Dermis blood vessel endothelial cell (primary cell): ENCODE data around the gene NUMBL. TPM values are rescaled to one million over a fixed set of nuclear protein-coding genes. Genes with fewer than 3 reads are reported as not detected.
A peak's percentile ranks its signal among the peaks of the same experiment; 100 is the strongest.

Source experiments
- DNase-seq: peaks from one replicate; pipeline ENCODE4 v3.0.0; 2010
- total RNA-seq: library from RNA; depleted of rRNA; stranded (reverse); fragments of >200 nt; gene quantifications from 2 replicates; pipeline ENCODE4 v1.2.3, GENCODE V29; 2014

NUMBL gene
- total RNA-seq, 1 donor from 2014 or later: 27.2 TPM

DNA sequence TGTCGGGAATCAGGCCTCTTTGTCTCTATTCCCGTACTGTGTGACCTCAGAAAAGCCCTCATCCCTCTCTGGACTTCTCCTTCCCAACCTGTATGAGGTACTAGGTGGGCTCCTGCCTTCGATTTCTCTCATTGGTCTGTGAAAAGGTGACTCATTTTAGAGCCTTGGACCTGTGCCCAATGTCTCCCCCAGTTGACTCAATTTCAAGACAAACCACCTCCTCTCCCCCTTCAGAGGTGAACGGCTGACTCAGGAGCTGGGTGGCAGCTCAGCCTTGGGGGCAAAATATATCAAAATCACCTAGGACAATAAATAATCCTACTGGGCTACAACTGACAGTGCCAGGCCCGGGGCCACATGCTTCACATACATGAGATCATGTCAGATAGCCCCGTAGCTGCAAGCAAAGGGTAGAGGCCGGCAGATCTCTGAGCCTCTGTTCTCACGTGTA lies 25.6 kb upstream of the NUMBL start:
- peak; percentile 86 for DNase-seq

DNA sequence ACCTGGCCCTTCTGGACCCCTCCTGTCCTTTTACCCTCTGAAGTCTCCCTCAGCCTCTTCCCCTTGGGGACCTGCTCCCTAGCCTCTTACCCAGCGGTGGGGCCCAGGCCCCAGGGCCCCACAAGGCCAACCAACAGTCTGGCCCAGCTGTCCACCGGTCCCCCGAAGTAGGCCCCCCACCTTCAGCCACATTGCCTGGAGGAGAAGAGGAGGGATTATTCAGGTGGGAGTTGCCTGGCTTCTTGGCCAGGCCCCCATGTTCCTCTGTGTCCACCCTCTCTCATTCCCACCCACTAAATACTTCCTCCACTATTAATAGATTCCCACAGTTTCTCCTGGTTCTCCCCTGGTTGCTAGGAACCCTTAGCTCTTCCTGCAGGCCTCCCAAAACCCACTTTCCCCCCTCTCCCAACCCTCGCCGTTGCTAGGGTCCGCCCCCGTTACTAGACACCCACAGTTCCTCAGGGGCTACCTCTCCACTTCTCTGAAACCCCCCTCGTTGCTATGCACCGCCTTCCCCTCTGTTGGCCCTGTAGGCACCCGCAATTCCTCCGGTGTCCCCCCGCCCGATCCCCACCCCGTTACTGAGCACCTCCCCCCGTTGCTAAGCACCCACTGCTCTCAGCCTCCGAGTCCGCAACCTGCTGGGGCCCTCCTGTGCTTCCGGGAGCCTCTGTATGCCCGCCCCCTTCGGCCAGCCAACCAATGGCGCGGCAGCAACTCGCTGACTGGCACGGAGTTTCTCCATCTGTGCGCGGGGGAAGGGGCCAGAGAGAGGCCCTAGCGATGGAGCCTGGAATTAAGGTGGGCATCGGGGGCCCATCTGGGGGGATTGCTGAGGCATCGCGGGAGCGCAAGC lies 24.2 kb upstream of the NUMBL start:
- DNase-seq: peak; percentile 92

DNA sequence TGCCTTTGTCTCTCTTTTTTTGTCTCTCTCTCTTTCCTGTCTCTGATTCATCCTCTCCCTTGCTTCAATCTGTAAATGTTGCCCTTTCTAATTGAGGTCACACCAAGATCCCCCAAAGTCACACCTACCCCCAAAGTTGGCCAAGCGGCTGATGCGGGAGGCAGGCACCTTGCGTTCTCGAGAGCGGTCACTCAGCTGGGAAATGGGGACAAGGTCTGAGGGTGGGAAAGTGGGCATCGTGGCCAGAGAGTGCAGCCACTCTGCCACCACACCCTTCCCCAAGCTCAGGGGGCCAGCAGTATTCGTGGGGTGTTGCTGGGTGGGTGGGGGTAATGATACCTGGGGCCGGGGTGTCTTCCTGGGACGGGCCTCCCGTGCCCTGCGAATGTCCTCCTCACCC lies 23.5 kb upstream of the NUMBL start:
- no peak for DNase-seq

DNA sequence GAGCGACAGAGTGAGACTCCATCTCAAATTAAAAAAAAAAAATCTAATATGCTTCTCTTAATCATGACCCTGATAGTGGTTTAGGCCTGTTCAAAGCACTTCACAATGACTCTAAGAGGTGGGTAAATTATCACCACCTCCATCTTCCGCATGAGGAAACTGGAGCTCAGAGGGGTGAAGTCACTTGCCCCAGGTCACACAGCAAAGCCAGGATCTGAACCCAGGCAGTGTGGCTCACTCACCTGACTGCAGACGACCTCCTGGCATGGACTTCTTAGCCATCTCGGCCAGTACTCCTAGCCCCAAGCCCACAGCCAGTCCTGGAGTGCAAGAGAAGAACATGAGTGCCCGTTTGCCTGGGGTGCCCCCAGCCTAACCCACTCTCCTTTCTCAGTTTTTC lies 19.4 kb upstream of the NUMBL start:
- no peak for DNase-seq

DNA sequence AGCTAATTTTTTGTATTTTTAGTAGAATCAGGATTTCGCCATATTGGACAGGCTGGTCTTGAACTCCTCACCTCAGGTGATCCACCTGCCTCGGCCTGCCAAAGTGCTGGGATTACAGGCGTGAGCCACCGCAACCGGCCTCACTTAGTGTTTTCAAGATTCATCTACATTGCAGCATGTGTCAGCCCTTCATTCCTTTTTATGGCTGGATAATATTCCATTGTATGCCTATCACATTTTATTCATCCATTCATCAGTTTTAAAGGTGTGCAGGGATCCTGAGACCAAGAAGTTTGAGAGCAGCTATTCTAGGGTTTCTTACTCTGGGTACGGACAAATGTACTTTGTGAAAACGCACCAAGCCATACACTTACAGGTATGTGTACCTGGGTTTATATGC lies 17.2 kb upstream of the NUMBL start:
- DNase-seq: no peak

DNA sequence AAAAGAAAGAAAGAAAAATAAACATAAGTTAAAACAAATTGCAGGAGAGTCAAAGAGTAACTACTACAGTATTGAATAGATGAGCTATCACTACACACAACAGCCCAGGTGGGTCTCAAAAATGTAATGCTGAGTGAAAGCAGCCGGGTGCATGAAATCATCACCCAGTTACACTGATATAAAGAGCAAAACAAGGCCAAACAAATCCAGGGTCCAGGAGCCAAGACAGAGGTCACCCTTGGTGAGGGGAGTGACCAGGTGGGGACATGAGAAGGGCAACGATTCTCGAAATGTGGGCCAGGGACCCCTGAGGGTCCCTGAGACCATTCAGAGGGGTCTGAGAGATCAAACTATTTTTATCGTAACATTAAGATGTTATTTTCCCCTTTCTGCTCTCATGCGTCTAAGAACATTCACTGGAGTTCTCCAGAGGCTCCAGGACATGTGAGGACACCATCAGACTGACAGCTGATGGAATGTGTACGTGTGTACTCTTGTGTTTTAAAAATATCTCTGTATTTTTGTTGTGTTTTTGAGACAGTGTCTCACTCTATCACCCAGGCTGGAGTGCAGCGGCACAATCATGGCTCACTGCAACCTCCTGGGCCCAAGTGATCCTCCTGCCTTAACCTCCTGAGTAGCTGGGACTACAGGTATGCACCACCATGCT lies 15.6 kb upstream of the NUMBL start:
- no peak for DNase-seq

DNA sequence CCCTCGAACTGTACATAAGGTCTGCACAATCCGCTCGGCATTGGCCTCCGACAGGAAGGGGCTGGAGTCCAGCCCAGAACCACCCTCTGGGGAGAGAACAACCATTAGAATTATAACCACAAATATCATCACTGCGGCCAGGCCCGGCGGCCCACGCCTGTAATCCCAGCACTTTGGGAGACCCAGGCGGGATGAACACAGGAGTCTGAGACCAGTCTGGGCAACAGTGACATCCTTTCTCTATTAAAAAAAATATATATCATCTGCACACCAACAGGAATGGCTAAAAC lies 14.9 kb upstream of the NUMBL start:
- DNase-seq: no peak

DNA sequence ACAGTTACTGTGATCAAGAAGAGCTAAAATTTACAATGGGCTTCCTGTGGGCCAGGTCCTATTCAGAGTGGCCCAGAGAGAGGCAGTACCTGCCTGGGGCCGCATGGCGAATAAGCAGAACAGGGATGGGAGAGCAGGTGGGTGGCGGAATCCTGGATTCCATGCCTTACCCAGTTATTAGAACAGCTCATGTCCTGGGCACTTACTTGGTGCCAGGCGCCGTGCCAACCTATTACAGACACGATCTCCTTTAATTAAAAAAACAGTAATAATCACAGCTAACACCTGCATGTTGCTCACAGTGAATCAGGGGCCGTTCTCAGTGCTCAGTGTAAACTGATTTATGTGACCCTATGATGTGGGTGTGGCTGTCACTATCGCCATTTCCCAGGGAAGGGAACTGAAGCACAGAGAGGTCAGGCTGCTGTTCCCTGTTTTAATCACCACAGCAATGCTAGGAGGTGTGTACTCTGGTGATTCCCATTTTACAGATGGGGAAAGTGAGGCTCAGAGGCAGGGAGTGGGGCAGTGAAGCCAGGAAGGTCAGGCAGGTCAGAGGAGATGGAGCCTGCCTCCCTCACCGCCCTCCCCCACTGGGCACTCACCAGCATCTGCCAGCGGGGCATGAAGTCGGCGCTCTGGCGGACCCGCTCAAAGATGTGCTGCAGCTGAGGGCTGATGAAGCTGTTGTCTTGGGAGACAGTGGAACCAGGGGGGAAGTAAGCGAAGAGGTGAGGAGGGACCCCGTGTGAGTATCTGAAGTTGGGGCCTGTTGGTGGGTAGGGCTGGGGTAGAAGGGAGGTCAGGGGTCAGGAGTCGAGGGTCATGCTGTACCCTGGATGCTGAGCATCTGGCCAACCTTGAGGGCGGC lies 14.3 kb upstream of the NUMBL start:
- no peak for DNase-seq

DNA sequence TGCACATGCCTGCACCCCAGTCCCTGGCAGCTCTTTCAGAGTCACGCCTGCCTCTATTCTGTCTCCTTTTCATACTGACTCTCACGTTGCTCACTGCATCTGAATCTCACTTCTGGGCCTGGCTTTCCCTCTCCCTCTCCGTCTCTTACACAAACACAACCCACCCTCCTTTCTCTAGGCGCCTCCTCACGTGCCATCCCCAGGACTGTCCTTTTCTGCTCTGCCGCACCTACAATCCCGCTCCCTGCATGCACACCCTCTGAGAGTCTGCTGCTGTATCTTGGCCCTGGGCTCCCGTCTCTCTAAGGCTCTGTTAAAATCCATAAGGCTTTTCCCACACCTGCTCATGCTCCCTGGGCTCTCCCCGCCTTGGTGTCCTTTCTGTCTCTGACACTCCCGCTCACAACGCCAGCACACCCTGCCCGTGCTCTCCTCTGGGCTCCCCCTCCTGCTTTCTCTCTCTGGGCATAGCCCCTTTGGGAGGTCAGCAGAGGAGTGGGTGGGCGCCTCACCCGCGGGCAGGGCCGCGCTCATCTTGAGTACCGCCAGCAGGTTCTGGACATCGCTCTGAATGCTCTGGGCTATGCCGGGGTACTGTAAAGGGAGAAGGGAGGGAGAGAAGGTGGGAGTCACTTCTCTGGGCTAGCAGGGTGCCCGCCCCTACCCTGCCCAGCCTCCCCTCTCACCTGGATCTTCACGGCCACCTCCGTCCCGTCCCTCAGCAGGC lies 12.7 kb upstream of the NUMBL start:
- DNase-seq: no peak

DNA sequence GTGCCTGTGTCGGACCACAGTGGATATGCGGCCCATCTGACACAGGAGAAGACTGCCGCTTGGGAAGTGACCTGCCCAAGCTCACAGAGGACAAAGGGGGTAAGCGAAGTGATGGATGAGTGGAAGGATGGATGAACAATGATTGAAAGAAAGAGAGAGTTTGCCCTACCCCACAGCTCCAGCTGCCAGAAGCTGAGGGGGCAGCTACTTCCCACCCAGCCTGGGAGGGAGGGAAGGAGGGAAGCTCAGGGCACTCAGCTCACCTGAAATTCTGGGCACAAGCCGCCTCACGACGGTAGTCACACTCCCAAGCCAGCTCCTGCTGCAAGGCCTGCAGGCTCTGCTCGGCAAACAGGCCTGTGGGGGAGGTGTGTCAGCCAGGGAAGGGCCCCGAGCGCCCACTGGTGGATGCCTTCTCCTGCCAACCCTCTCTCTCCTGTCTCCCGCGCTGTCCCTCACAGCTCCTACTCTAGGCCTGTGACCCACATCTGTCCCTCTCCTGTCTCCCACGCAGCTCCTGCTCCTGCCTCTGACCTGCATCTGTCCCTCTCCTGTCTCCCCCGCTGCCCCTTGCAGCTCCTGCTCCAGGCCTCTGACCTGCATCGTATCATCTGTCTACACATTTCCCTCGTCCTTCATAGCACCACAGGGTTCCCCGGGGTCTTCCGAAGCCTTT lies 12.0 kb upstream of the NUMBL start:
- no peak for DNase-seq

DNA sequence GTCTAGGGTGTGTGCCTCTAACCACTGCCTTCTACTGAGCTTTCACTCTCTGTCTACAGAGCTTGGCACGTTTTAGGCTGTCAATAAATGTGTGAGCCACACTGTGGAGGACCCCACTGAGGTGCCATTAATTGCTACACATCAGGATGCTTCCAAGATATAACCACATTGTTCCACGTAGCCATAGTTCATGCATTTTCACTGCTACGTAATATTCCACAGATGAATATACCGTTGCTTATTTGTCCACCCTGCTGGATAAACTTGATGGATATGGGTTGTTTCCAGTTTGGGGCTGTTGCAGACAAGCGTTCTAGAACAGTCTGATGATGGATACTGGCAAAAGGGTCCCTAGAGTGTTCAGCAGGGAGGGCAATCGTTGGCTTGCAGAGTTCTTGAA lies 11.3 kb upstream of the NUMBL start:
- DNase-seq: no peak

DNA sequence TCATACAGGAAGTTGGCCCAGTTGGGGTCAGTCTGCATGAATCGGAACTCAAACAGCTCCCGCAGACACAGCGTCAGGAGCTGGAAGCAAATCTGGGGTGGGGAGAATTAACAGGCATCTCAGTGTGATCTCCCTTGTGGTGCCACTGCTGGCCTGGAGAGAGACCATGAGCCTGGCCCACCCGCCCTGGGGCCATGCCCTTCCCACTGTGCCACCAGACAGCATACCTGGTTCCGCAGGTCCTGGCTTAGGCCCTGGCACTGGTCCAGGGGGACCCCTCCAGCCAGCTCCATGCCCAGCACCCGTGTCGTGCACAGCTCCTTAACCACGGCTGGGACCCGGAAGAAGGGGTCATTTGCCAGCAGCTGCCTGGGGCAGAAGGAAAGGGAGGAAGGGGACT lies 9.6 kb upstream of the NUMBL start:
- DNase-seq: no peak

DNA sequence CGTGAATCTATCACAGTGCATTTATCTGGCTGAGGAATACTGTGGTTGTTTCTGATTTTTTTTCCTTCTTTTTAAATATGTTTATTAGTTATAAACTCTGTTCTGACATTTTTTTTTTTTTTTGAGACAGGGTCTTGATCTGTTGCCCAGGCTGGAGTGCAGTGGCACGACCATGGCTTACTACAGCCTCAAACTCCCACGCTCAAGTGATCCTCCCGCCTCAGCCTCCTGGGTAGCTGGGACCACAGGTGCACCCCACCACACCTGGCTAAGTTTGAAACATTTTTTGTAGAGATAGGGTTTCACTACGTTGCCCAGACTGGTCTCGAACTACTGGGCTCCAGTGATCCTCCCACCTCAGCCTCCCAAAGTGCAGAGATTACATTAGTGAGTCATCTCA lies 6.6 kb upstream of the NUMBL start:
- DNase-seq: no peak

DNA sequence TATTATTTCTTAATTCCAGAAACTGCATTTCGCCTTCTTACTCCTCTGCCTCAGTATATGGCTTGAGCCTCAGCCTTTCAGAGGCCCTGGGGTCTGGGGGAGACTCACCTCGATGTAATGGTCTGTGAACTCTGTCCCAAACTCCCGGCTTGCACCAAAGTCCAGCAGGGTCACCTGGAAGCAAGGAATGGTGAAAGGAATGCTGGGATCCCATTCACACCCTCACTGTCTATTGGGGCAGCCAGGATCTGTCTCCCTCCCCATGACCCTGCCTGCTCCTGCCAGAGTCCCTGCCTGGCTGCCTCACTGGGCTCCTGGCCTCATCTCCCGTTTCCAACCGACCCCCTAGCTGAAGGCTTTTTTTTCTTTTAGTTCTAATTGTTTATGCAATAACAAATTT lies 5.4 kb upstream of the NUMBL start:
- DNase-seq: no peak

DNA sequence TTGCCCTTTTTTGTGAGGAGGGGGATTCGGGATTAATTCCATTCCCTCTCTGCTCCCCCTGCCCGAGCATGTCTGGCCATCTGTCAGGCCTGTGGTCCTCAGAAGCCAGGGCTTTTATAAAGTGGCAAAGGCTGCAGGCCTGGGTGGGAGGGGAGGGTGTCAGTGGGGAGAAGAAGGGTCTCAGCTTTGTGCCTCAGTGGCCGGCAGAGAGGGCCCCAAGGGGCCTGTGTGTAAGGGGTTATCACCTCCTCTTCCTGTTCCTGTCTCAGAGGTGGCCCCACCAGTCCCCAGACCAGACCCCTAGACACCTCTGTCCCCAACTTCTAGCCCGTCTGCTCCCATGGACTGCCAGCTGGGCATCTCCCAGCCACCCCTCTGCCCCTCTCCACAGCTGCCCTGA lies 3.4 kb upstream of the NUMBL start:
- no peak for DNase-seq

DNA sequence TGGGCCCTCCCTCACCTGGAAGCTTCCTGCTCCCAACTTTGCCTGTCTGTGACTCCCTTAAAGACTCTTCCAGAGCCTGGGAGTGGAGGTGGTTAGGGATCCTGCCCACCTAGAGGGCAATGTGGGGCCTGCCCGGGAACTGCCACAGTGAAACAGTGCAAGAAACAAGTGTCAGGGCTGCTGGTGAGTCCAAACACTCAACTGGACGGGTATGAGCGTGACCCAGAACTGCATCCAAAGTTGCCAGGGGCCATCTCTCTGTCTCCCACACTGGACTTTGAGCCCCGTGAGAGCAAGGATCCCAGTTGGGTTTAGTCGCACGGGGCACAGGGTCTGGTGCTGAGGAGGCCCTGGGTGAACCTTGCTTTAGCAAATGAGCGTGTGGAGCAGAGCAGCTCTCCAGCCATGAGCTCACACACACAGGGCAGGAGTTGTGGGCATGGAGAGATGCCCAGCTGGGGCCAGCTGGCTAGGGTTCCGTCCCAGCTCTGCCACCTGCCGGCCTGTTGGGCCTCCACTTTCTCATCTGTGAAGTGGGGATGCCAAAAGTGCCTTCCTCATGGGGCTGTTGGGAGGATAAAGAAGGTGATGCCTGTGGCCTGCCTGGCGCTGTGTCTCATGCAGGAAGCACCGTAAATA lies 2.8 kb upstream of the NUMBL start:
- DNase-seq: no peak

DNA sequence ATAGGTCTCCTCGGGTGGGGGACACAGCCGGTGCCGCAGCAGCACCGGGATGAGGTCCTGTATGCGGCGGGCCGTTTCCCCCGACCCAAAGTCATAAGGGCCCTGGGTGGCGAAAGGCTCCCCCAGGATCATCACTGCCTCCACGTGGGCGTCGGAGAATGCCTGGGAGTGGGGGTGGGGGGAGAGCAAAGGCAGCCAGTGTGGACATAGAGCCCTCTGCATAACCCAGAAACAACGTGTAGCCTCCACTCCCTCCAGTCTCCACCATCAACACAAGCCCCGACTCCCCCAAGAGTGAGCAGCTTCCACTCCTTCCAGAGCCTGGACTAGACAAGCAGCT lies 1.7 kb upstream of the NUMBL start:
- DNase-seq: no peak

DNA sequence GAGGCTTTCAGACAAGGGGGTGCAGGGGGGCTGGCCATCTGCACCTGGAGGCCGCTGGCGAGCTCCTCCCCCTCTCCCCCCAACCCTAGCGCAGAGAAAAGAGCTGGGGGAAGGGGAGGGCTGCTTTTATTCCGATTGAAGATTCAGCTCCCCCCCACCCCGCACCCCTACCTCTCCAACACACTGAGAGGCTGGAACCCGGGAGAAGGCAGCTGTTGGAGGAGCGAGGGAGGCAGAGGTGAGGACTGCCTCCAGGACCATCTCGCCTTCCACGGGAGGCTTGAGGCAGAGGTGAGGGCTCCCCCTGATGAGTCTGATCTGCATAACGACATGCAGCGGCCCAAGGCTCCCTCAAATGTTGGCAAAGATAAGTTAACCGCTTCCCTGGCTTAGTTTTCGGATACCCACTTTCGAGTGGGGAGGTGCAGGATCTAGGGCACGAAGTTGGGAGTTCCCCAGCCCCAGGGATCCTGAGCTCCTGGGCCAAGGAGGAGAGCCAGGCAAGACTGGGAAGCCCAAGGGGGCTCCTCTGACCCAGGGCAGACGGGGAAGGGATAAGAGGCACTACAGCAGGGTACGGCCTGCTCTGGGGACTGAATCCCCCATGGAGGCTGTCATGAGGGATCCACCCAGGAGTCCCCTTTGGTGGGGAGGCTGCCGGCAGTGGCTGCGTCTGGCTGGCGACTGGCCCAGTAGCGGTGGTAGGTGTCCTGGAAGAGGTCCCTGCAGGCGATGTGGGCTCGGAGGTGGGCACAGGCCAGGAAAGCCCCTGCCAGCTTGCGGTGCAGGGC lies 1.2 kb upstream of the NUMBL start:
- no peak for DNase-seq

DNA sequence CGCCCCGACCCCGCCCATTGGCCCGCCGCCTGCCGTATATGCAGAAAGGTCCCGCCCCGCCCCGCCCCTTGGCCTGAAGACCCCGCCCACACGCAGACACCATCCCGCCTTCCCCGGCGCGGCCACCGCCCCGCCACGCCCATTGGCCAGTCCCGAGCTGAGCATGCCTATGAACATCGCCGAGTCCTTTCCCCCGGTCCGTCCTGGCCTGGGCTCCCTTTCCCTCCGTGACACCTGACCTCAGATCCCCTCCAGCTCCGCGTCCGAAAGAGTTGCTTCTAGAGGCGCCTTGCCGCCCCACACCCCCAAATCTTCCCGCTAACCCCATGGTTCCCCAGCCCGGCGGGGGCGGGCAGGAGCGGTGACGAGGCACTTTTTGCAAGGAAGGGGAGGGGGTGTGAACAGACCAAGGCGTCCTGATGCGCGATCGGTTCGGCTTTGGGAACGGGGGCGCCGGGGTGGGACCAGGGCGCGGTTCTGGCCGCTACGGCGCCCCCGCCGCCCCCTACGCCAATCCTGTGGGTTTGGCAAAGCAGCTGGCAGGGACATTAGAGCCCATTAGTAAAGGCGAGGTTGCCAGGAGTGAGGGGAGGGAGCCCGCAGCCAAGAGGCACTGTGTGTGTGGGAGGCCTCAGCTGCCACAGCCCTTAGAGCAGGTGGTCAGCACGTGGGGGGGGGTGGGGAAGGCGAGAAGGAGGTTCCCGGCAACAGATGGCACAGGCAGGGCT lies 406 bp upstream of the NUMBL start:
- DNase-seq: peak; percentile 93

DNA sequence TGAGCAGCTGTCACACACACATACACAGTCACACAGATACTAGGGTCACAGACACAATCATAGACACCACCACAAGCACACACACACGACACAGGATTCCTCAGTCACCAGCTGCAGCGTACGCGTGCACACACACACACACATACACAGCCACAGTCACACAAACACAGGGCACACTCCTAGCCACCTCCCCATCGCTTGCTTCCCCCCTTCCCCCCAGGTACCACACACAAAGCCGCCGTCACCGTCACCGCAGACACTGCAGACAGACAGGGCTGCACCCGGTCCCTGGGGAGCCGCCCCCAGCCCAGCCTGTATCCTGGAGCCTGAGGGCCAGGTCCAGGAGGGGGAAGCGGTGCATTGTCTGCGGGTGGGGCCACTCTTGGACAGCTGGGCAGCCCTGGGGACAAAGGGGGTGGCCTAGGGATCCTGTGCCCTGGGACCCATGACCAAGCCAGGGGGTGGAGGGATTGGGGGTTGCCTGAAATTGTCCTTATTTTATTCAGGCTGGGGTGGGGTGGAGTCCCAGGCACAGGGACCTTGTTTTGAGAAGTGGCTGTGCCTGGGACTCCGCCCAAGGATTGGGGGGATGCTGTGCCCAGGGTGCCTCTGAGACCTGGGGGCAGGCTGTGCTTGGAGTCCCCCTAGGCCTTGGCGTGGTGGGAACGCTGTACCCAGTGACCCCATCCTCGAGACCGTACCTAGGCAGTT lies 957 bp downstream of the NUMBL start:
- DNase-seq: peak; percentile 35
